HG03159 (cell line): ENCODE measurements around the gene DICER1.
A peak's percentile ranks its signal among the peaks of the same experiment; 100 is the strongest.
"Not testable (repeated sequence)": the region's sequence is repeated elsewhere in the genome, so short reads cannot be mapped to it uniquely, and the experiment has no call there.

Source experiments
- ATAC-seq: cut with Tn5 transposase; IDR thresholded peaks from one replicate; pipeline ENCODE4 v1.9.1; 2021; ENCODE audit warnings: mild to moderate bottlenecking, moderate library complexity; ENCODE audit not compliant: unreplicated experiment

DICER1 gene

DNA sequence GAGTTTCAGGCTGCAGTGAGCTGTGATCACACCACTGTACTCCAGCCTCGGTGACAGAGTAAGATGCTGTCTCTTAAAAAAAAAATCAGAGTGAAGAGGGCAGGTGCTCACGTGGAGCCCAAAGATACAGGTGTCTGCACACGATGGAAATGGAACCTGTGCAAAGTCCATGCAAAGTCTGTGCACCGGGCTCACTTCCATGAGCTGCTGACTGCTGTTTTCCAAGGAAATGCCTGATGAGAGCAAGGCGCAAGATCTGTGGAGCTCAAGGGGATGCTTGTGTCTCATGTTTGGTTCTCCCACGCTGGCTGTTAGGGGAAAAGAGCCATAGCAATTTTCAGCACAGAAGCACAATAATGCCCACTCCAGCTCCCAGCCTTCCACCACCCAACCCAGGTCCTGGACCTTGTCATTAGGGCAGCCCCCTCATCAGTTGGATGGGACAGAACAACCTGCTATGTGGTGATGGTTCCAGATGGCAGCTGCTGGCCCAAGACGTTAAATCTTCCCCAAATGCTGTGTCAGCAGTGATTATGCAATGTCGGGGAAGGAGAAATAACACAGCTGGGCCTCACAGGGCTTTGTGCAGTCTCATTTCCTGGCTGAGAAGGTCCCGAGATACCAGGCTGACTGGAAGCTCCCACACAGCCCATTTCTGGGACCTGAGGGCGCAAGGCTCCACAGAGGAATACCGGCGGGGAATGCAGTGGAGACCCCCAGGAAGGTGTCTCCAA, 27.9 kb upstream of the DICER1 start:
- no peak for ATAC-seq

DNA sequence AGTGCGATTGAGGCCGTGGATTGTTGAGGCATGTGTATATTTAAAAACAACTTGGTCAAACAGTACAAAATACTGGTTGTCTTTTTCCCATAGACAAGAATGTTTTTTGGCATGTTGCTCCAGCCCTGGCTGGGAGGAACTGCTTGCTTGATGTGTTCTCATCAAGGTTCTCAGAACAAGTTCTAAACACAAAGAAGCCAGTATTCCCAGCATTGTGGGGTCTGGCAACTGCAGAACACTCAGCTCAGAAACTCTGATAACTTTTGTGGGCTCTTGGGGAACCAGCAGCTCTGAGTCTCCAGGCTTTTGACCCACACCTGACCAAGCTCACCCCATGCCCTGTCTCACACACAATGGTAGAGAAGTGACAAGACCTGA, 27.1 kb upstream of the DICER1 start:
- ATAC-seq = no peak

DNA sequence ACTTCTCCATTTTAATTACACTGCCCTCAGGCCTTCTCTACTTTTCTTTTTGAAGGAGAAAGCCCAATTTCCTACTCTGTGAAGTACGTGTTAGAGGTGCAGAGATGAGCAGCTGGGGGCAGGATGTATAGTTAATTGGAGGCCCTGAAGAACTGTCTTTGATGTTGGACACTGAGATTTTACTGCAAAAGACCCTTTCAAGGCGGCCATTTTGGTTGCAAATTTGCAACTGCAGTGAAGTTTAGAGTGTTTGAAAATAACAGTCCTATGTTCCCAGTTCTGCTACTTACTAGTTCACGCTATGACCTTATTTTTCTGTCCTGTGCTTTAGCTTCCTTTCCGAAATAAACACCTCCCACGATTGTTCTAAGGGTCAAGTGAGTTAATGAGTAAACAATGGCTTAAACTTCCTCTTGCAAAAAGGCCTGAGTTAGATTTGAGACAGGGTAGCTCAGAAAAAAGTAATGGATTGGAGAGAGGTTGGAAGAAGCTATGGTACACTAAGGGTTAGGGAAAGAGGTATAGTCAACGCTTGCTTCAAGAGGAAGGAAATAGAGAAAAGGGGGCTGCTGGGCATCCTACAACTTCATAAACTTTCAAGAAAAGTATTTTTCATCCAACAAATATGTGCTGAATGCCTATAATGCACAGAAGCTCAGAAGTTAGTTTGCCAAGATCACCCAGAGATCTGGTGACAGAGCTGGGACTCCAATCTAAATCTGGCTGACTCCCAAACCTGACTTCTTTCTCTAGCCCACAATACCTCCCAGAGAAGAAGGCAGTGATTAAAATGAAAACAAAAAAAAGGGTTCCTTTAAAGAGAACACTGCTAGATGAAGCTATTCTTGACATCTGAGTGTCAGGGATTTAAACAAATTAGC, 26.4 kb upstream of the DICER1 start:
- ATAC-seq = no peak

DNA sequence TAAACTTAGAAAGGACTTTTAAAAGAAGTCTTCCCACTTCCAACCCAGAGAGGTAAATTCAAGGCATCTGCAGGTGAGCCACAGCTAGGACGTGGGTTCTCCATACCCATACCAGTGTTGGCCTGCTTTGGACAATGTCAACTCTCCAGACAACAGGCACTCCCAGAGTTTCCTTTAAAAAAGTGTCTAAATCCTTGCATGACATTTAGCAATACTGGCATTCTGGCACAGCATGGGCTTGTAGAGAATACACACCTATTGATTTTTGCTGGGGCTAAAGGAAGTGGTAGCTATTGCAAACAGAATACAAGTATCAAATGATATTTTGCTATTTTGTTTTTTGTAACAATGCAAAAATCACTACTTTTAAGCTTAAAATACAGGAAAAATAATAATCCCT, 25.8 kb upstream of the DICER1 start:
- ATAC-seq = no peak

DNA sequence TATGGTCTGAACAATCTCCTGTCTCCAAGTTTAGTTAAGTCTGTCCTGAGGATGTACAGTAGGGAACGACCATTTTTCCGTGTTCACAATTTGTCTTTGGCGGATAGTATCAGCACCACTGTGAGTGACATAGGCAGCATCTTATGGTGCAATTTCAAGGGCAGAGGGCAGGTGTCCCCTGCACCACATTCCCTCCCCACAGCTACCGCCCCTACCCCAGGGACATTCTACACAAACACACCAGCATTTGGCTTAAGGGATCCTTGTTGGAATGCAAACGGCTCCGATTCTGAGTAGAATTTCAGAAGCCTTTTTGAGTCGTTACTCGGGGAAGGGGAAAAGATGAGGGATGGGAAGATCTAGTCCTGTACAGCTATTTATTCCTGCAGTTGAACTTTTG, 25.1 kb upstream of the DICER1 start:
- no peak for ATAC-seq

DNA sequence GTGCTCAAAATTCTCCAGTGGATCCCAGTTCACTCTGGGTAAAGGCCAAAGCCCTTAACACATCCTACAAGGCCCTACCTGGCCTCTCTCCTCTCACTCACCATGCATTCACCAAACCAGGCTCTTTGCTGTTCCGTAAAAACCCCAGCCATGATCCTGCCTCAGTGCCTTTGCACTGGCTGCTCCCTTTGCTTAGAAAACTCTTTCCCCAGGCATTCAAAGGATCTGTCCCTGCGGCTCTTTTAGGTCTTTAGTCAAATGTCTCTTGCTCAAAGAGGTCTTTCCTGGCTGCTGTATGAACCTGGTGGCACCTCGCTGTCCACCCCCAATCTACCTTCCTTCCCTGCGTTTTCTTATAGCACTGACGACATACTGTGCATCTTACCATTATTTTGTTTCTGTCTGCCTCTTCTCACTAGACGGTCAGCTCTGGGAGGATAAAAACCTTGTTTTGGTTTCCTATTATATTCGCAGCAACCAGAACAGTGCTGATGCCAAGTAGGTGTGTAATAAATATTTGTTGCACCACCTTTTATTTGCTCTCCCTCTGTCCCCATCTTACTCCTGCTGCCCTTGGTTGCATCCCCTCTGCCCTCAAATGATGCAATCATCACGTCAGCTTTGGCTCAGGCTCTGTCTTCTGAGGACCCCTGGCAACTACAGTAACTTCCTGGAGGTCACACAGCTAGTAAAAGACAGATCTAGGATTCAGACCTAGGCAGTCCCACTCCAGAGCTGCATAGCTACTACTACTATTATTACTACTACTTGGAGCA, 23.8 kb upstream of the DICER1 start:
- ATAC-seq = no peak

DNA sequence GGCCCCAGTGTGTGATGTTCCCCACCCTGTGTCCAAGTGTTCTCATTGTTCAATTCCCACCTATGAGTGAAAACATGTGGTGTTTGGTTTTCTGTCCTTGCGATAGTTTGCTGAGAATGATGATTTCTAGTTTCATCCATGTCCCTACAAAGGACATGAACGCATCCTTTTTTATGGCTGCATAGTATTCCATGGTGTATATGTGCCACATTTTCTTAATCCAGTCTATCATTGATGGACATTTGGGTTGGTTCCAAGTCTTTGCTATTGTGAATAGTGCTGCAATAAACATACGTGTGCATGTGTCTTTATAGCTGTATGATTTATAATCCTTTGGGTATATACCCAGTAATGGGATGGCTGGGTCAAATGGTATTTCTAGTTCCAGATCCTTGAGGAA, 18.3 kb upstream of the DICER1 start:
- not testable (repeated sequence) for ATAC-seq

DNA sequence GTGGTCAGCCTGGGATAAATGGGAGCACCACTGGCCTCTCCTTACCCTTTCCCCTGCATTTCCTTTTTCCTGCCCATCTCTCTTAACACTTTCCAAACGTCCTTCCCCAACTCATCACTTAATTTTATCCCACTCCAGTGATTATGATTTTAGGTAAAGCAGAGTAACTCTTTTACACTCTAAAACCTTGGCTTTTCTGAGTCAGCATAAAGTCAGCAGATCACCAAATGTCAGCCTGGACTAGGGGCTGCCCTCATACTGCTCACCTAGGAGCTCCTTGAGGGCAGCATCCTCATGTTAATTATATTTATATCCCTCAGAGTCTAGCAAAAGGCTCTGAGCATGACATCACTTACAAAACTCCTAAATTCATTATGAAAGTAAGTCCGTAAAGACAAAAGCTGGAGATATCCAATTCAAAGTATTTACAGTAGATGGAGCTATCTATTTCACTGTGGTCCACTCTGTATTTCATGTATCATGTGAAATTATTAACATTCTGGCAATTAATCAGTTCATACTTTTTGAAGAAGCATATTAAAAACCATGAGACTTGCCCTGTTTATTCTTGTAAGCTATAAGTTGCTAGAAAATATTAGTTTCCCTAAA, 17.0 kb upstream of the DICER1 start:
- ATAC-seq = no peak

DNA sequence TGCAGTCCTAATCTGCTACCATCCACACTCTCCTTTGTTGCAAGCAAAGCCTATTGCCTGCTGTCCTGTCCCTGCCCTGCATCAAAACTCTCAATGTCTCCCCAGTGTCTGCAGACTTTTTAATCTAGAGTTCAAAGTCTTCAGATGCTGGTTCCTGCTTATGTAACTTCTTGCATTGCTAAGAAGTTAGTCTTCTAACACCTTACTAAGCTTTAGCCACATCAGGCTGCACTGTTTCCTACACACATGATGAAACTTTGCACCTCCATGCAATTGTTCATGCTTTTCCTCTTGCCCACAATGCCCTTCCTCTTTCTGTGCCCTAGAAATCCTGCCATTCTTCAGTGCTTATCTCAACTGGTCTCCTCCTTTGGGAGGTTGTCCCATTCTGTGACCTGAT, 16.2 kb upstream of the DICER1 start:
- ATAC-seq = no peak

DNA sequence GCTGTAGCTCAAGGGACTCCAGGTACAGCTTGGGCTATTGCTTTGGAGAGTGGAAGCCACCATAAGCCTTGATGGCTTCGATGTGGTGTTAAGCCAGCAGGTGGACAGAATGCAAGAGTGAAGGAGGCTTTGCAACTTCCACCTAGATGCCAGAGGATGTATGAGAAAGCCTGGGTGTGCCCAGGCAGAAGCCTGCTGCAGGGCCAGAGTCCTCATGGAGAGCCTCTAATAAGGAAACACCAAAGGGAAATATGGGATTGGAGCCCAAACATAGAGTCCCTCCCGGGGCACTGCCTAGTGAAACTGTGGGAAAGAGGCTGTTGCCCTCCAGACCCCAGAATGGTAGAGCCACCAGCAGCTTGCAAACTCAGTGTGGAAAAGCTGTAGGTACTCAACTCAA, 9.8 kb upstream of the DICER1 start:
- no peak for ATAC-seq

DNA sequence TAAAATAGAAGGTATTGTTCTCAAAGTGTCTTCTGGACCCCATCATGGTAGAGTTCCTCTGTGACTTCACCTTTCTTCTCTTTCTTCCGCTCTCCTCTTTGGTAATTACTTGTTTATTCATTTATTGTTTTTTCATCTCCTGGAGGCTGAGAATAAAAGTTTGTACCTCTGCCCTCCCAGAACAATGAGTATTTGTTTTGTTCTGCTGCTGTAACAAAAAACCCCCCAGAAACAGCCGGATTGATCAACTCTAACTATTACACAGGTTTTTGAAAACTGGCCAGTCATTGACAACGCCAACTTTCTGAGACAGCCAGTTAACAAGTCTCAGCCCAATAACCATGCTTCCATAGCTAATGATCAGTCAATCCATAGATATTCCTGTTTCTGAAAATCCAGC, 8.2 kb upstream of the DICER1 start:
- no peak for ATAC-seq

DNA sequence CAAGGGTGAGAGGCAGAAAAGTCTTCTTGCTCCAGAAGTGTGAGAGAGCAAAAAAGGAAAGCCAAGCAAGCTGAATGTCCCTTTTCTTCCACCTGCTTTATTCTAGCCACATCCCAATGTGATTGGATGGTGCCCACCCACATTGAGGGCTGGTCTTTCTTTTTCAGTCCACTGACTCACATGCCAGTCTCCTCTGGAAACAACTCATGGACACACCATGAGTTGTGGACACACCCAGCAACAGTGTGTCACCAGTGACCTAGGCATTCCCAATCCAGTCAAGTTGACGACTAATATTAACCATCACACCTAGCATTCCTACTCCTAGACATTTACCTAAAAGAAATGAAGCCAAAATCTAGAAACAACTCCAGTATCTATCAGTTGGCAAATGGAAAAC, 7.2 kb upstream of the DICER1 start:
- ATAC-seq = no peak

DNA sequence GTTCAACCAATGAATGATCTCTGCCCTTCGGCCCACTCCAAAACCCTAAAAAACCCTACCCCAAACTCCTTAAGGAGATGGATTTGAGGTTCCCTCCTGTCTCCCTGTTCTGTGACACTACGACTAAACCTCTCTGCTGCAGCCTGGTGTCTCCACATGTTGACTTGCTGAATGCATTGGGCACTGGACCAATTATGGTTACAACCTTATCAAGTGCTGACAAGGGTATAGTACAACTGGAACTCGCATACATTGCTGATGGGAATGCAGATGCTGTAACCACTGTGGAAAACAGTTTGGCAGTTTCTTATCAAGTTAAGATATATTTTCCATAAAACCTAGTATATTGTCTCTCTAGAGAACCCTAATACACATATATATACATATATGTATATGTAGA, 6.3 kb upstream of the DICER1 start:
- ATAC-seq = no peak

DNA sequence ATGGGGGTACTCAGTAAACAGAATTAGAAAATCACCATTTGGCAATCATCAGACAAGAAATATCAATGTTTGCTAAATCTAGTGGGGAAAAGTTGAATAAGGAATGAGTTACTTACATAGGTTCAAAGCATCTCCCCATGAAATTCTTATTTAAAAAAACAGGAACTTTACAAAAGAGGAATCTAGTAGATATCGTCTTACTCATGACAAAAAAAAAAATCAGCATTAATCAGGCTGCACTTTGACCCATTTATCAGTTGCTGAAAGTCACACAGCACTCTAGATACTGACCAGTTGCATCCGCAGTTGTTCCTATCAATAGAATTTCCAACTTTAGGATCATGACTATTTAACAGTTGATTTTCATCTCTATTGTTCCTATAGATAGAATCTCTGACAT, 5.8 kb upstream of the DICER1 start:
- no peak for ATAC-seq

DNA sequence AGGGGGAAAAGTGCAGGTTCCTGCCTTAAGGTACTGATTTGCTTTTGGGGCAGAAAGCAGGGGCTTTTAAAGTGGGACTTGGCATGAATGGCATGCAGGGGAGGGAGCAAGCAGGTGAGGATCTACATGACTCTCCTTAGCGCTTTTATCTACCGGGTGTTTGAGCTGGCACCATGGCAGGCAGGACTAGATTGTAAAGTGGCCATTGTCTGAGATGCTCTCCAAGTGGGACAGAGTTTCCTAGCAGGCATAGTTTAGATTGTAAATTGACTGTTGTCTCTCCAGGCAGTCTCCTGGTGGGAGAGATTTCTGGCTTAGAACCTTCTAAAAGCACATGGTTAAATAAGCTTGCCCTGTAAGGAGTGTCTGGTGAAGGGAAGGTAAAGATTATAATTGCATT, 5.3 kb upstream of the DICER1 start:
- ATAC-seq = no peak

DNA sequence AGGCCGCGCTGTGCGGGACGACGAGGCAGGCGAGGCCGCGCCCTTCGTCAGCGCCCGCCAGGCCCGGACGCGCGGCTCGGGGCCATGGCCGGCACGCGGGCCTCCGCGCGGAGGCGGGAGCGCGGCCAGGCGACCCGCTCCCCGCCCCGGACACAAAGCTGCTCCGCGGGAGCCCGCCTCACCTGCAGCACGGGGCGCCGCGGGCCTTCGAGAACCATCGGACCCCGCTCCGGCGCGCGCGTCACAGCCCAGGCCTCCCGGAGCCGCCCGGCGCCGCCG, 342 bp downstream of the DICER1 start:
- ATAC-seq = no peak

DNA sequence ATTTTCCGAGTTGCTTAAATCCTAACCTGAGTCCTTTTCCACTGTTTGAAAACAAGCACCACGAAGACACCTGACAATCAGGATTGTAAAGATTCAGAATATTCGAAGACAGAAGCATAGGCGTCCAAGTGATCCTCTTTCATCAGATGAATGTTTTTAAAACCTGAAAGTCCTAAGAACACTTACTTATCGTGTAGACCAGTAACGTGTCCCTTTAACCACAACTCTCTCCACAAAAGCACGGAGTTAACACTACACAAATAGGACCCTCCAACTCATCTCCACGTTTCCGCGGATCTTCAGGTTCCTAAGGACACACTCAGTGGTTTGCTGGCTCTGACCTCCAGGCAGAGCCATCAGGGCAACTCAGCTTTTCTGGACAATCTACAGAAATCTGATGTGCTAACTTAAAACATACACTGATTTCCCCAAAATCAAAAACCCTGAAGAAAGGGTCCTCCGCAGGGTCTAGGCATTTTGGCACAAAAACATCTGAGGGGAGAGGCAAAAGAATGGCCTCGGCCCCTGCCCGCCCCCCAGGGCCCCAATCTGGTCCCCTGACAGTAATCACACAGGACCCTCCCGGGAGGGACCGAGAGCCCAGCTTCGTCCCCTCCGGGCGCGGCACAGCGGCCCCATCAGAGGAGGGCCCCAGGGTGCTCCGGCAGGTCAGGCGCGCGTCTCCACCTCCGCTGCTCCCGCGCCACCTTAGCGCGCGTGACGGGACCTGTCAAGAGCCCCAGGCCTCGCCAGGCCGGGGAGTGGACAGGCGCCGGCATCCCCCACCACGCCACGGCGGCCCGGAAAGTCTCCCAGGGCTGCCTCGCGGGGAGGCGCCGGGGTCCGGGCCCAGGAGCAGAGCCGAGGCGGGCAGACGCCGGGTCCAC, 925 bp downstream of the DICER1 start:
- ATAC-seq = peak; percentile 32

DNA sequence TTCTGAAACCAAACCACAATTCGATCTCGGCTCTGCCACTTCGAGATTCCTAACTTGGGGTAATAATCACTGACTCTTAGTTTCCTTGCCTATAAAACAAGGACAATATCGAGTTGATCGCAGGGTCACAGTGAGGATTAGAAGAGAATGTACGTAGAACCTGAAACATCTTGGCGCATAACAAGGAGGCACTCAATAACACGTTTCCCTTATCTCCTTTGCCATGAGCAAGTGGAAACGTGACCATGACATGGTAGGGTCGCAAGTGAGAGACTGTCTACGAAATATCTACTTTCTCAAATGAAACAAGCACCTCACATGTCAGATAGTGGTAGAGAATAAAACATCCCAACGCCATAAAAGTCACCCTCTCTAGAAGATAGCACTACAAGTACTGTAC, 2.3 kb downstream of the DICER1 start:
- no peak for ATAC-seq

DNA sequence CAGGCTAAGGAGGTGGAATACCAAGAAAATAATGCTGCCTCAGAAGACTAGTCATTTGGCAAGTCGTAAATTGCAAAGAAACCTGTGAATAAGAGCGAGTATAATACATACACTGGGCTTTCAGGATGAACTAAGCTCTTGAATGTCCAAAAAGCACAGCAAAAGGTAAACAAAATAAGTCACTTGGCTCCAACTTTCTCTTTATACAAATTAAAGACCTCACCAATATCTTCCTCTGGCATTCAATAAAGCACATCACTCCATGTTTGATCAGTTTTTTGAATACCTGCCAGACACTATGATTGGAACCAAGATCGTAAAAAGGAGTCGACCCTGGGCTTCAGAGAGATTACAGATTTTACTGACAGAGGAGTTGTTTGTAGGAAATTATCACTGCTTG, 3.5 kb downstream of the DICER1 start:
- ATAC-seq = no peak

DNA sequence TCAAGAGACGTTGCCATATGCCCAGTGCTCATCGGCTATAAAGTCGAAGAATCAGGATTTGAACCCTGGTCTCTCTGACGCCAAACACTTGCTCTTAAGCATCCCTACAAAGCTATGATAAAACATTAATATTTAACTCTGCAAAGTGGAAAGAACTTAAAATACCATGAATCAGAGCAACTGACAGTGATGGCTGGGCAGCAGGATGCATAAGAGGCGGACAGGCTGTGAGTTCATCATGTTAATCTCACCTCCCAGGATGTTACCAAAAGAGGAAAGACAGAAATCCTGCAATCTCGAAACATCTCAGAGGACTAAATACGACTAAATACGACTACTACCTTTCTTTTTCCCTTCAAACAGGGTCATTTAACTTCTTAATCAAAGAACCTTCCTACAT, 5.8 kb downstream of the DICER1 start:
- ATAC-seq = no peak

DNA sequence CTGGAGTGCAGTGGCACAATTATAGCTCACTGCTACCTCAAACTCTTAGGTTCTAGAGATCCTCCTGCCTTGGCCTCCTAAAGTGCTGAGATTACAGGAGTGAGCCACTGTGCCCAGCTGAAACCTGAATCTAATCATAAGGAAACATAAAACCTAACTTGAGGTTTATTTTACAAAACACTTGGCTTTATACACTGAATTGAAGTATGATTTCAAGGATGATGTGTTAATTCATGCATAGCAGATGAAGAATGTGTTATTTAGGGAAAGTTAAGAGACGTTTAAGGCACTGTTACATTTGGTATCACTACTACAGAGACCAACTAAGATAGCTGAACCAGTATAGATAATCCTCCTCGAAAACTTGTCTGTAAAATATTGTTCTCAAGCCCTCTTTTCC, 6.4 kb downstream of the DICER1 start:
- no peak for ATAC-seq
